ENCODE measurements around the gene NRXN2. TPM values are rescaled to one million over a fixed set of nuclear protein-coding genes. Genes with fewer than 3 reads are reported as not detected.

NRXN2 gene
- polyA plus RNA-seq, 1 of the 3 experiments (the other 2 are of a cell fraction): 0.15 TPM

DNA sequence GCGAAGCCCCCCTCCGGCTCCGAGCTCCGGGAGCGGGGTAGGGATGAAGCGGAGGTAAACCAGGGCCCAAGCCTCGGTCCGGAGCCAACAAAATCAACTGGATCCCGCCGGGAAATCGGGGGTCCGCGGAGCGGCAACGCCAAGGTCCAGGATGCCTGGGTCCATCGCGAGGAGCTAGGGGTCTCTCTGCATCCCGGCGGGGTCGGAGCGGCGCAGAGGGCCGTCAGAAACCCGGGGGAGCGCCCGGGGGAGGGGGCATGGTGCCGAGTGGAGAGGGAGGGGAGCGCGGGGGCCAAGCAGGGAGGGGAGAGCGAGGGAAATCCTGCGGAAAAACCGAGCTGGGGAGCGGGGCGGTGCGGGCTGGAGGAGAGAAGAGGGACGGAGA, 80.1 kb downstream of the NRXN2 start (continued):
- TF ChIP-seq TEAD4 (IDR thresholded peaks at IDR 0.05; ENCODE audit: borderline replicate concordance, insufficient read depth): no peak

DNA sequence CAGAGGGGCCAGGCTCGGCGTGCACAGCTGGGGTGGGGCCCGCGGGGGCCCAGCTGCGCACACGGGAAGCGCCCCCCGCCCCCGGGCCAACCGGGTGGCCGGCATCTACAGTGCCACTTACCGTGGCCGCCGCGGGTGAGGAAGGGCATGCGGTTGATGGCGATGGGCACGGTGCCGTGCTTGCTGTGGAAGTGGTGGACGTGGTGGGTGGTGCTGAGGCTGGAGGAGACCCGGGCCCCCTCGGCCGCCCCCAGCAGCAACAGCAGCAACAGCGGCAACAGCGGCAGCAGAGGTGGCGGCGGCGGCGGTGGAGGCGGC, 80.6 kb downstream of the NRXN2 start:
- no peaks in the 10 kb centered on the region for H3K79me2 ChIP-seq (ENCODE audit: insufficient read depth)
- no peaks in the 10 kb centered on the region for H4K20me1 ChIP-seq (ENCODE audit: insufficient read depth)
- ChIA-PET CTCF (interaction anchor here (1.3 to 1.9 kb wide), 2 partner anchors 11 to 81 kb away, joined by 3 to 8 read pairs; no protein-coding TSS in a partner anchor), POLR2A (interaction anchor here (1.3 kb wide), 1 partner anchor 22 kb away, joined by 4 read pairs; no protein-coding TSS in a partner anchor)
- H3K9me2 ChIP-seq: no peaks in the 10 kb centered on the region
- no peak for DNase-seq
- WGBS (ENCODE audit: low lambda C conversion rate): 0% methylated on average over 1 of the region's 30 CpGs
- no peak overlapping the region for H2AFZ ChIP-seq (ENCODE audit: low read depth)
- H3K27ac ChIP-seq (ENCODE audit: low read depth in 2 of 2, low read length in 1 of 2): peak overlapping the region in 1 of 2 experiments; percentile 71; a peak in 1 of 4 replicates
- H3K36me3 ChIP-seq (replicated peaks in 1 of 2; ENCODE audit: control insufficient read depth in 1 of 2, insufficient read depth in 2 of 2, low read length in 1 of 2): no peaks in the 10 kb centered on the region
- peaks cover 0 to 50% of the 10 kb centered on the region in 2 experiments; a peak in 1 of 4 replicates for H3K4me1 ChIP-seq (ENCODE audit: control insufficient read depth in 1 of 2, insufficient read depth in 2 of 2, low read depth in 1 of 2, low read length in 1 of 2)
- no peak overlapping the region for H3K9ac ChIP-seq
- no peak overlapping the region for H3K4me2 ChIP-seq
- peaks cover 68% of the 10 kb centered on the region for H3K27me3 ChIP-seq (ENCODE audit: insufficient read depth)
- no peaks in the 10 kb centered on the region for H3K9me3 ChIP-seq
- peak overlapping the region in 1 of 2 experiments; percentile 51; a peak in 2 of 4 replicates for H3K4me3 ChIP-seq (ENCODE audit: low read depth in 2 of 2, low read length in 1 of 2)
- no peaks in the 10 kb centered on the region for H3F3A ChIP-seq (replicated peaks; ENCODE audit: insufficient read depth)
- TF ChIP-seq NRF1 (IDR thresholded peaks at IDR 0.05; ENCODE audit: low read depth, low read length) (no peak), MXI1 (IDR thresholded peaks at IDR 0.05; ENCODE audit: low read depth, low read length) (0 out of 2 replicates have a peak, but pooled peaks have one; percentile 29)

DNA sequence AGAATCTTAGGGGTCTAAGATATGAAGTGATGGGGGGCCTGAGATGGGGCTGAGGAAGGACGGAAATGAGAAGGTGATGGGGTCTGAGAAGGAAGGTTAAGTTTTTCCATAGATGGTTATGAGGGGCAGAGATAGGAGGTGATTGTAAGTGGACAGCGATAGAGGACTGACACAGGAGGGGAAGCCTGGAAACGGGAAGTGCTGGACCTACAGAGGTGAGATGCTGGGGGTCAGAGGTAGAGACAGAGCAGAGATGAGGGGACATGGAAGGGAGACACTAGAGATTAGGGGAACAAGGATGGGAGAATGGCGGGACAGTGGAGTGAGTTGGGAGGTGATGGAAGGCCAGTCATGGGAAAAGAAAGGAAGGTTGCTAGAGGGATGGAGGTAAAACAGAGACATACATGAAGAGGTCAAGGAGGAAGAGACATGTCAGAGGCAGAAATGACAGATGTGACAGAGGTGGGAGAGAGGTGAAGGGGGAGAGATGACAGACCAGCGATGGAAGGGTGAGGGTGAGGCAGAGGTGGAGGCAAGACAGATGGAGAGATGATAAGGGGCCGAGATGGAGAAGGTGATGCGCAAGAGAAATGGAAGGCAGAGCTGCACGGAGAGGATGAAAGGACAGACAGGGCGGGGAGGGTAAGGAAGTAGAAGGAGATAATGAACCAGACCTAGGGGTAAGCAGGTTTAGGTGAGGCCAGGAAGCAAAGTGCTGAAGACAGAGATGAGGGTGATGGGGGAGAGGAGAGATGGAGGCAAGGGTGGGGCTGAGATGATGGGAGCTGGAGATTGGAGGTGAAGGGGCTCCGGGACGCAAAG, 81.2 kb downstream of the NRXN2 start:
- POLR2A ChIA-PET: interaction anchor here (1.3 kb wide), 1 partner anchor 22 kb away, joined by 4 read pairs; no protein-coding TSS in a partner anchor
- 39% methylated on average over 11 of the region's 11 CpGs for WGBS (ENCODE audit: low lambda C conversion rate)

DNA sequence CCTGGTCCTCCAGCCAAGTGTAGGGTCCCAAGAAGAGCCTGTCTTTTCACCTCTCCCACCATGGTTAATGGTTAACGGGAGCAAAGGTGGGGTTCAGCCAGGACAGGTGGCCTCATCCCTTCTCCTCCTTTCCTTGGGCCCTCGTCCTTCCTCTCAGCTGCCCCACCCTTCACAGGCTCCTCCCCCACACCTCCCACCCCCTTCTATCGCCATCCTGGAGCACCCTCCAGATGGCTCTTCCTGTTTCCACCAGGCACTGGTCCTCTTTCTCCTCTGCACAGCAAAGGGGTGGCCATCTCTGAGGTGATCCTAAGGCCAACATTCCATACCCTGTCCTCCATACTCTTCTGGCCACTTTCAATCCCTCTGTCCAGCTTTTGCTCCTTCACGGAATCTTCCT, 83.1 kb downstream of the NRXN2 start:
- Histone ChIP-seq H4K20me1 (ENCODE audit: insufficient read depth) (no peaks in the 10 kb centered on the region), H3K9me2 (no peaks in the 10 kb centered on the region), H3K36me3 (replicated peaks in 1 of 2; ENCODE audit: control insufficient read depth in 1 of 2, insufficient read depth in 2 of 2, low read length in 1 of 2) (no peaks in the 10 kb centered on the region), H3K27me3 (ENCODE audit: insufficient read depth) (peaks cover 62% of the 10 kb centered on the region), H3K4me1 (ENCODE audit: control insufficient read depth in 1 of 2, insufficient read depth in 2 of 2, low read depth in 1 of 2, low read length in 1 of 2) (peaks cover 0 to 68% of the 10 kb centered on the region in 2 experiments; a peak in 1 of 4 replicates), H3K4me3 (ENCODE audit: low read depth in 2 of 2, low read length in 1 of 2) (no peak overlapping the region; a peak in 1 of 4 replicates), H3K9me3 (no peaks in the 10 kb centered on the region), H3K79me2 (ENCODE audit: insufficient read depth) (no peaks in the 10 kb centered on the region), H3K4me2 (no peak overlapping the region), H3F3A (replicated peaks; ENCODE audit: insufficient read depth) (no peaks in the 10 kb centered on the region), H3K9ac (no peak overlapping the region), H2AFZ (ENCODE audit: low read depth) (no peak overlapping the region), H3K27ac (ENCODE audit: low read depth in 2 of 2, low read length in 1 of 2) (no peak overlapping the region)
- no peak for DNase-seq
- POLR2A ChIA-PET: interaction anchor here (0.6 kb wide), 1 partner anchor 142 kb away, joined by 4 read pairs; no protein-coding TSS in a partner anchor
- CTCF ChIA-PET: interaction anchor here (1.2 to 2.7 kb wide), 3 partner anchors 13 to 191 kb away, joined by 6 to 9 read pairs (median 8); no protein-coding TSS in a partner anchor
- 49% methylated on average over 4 of the region's 4 CpGs for WGBS (ENCODE audit: low lambda C conversion rate)
- TF ChIP-seq TAF1 (IDR thresholded peaks at IDR 0.05; ENCODE audit: borderline replicate concordance, low read depth, low read length): no peak
- TF ChIP-seq, protein P1, sequence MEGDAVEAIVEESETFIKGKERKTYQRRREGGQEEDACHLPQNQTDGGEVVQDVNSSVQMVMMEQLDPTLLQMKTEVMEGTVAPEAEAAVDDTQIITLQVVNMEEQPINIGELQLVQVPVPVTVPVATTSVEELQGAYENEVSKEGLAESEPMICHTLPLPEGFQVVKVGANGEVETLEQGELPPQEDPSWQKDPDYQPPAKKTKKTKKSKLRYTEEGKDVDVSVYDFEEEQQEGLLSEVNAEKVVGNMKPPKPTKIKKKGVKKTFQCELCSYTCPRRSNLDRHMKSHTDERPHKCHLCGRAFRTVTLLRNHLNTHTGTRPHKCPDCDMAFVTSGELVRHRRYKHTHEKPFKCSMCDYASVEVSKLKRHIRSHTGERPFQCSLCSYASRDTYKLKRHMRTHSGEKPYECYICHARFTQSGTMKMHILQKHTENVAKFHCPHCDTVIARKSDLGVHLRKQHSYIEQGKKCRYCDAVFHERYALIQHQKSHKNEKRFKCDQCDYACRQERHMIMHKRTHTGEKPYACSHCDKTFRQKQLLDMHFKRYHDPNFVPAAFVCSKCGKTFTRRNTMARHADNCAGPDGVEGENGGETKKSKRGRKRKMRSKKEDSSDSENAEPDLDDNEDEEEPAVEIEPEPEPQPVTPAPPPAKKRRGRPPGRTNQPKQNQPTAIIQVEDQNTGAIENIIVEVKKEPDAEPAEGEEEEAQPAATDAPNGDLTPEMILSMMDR (IDR thresholded peaks at IDR 0.05): no peak
- TF ChIP-seq JUND (IDR thresholded peaks at IDR 0.05): no peak
- TF ChIP-seq POLR2AphosphoS5 (IDR thresholded peaks at IDR 0.05; ENCODE audit: low read depth, low read length): no peak

More for the DNA sequence above, 81.2 kb downstream of the NRXN2 start:
- peaks cover 0 to 51% of the 10 kb centered on the region in 2 experiments; a peak in 1 of 4 replicates for H3K4me1 ChIP-seq (ENCODE audit: control insufficient read depth in 1 of 2, insufficient read depth in 2 of 2, low read depth in 1 of 2, low read length in 1 of 2)
- no peaks in the 10 kb centered on the region for H3K9me3 ChIP-seq
- H3F3A ChIP-seq (replicated peaks; ENCODE audit: insufficient read depth): no peaks in the 10 kb centered on the region
- H3K4me2 ChIP-seq: no peak overlapping the region
- H3K79me2 ChIP-seq (ENCODE audit: insufficient read depth): no peaks in the 10 kb centered on the region
- no peak overlapping the region; a peak in 1 of 4 replicates for H3K27ac ChIP-seq (ENCODE audit: low read depth in 2 of 2, low read length in 1 of 2)
- 0 out of 2 replicates have a peak, but pooled peaks have one; percentile 8 for TF ChIP-seq GATA2 (CRISPR knock-in tag; IDR thresholded peaks at IDR 0.05)
- TF ChIP-seq, protein P2, sequence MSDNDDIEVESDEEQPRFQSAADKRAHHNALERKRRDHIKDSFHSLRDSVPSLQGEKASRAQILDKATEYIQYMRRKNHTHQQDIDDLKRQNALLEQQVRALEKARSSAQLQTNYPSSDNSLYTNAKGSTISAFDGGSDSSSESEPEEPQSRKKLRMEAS (IDR thresholded peaks at IDR 0.05; ENCODE audit: low read depth): no peak
- H4K20me1 ChIP-seq (ENCODE audit: insufficient read depth): no peaks in the 10 kb centered on the region
- H3K9ac ChIP-seq: no peak overlapping the region
- no peaks in the 10 kb centered on the region for H3K36me3 ChIP-seq (replicated peaks in 1 of 2; ENCODE audit: control insufficient read depth in 1 of 2, insufficient read depth in 2 of 2, low read length in 1 of 2)
- no peak overlapping the region for H2AFZ ChIP-seq (ENCODE audit: low read depth)
- H3K4me3 ChIP-seq (ENCODE audit: low read depth in 2 of 2, low read length in 1 of 2): peak overlapping the region in 1 of 2 experiments; percentile 51; a peak in 2 of 4 replicates
- DNase-seq: no peak
- no peaks in the 10 kb centered on the region for H3K9me2 ChIP-seq
- CTCF ChIA-PET: interaction anchor here (1.9 kb wide), 1 partner anchor 11 kb away, joined by 8 read pairs; no protein-coding TSS in a partner anchor
- H3K27me3 ChIP-seq (ENCODE audit: insufficient read depth): peaks cover 70% of the 10 kb centered on the region
